ENCODE results near the gene MCRS1. TPM values are rescaled to one million over a fixed set of nuclear protein-coding genes. Genes with fewer than 3 reads are reported as not detected.
"Not testable (repeated sequence)": the region's sequence is repeated elsewhere in the genome, so short reads cannot be mapped to it uniquely, and the experiment has no call there.

The MCRS1 gene
- polyA plus RNA-seq (2012; ENCODE audit: low read depth, missing spikeins) = 42.1 TPM

- TF ChIP-seq SPI1 (IDR thresholded peaks at IDR 0.05; ENCODE audit: low read depth, low read length) = no peak
- TF ChIP-seq TAF1 (IDR thresholded peaks at IDR 0.05; ENCODE audit: low read depth, low read length) = peak; percentile 94
- no peak for TF ChIP-seq PAX5 (IDR thresholded peaks at IDR 0.05; ENCODE audit: insufficient read depth, low read length, severe bottlenecking)
- peak; percentile 98 for TF ChIP-seq POLR2AphosphoS5 (IDR thresholded peaks at IDR 0.05; ENCODE audit: low read depth, low read length)
- TF ChIP-seq POU2F2 (IDR thresholded peaks at IDR 0.05; ENCODE audit: low read depth, low read length) = peak; percentile 90; the same call in 1 of the 2 replicates
- TF ChIP-seq POLR2A (IDR thresholded peaks at IDR 0.05; ENCODE audit: low read depth, low read length) = peak; percentile 97
- DNase-seq (ENCODE audit: insufficient read length, low spot score) = peak; percentile 90
- FAIRE-seq = peak; percentile 95
Observed at GRCh38 chr12:49567611-49568441, at the start of gene MCRS1. TSS of gene MCRS1 (minus strand) at chr12:49568142. CDS start at chr12:49566731, 1,411 bp downstream.

- TF ChIP-seq POLR2AphosphoS5 (IDR thresholded peaks at IDR 0.05; ENCODE audit: low read depth, low read length) (no peak), TAF1 (IDR thresholded peaks at IDR 0.05; ENCODE audit: low read depth, low read length) (no peak), PAX5 (IDR thresholded peaks at IDR 0.05; ENCODE audit: insufficient read depth, low read length, severe bottlenecking) (no peak), POLR2A (IDR thresholded peaks at IDR 0.05; ENCODE audit: low read depth, low read length) (no peak), POU2F2 (IDR thresholded peaks at IDR 0.05; ENCODE audit: low read depth, low read length) (no peak), SPI1 (IDR thresholded peaks at IDR 0.05; ENCODE audit: low read depth, low read length) (no peak)
- no peak for DNase-seq (ENCODE audit: insufficient read length, low spot score)
- FAIRE-seq = no peak
Observed at GRCh38 chr12:49616533-49617219, 48.7 kb upstream of the MCRS1 start.

GRCh38 chr12:49615725-49616124 lies 47.8 kb upstream of the MCRS1 start:
- no peak for FAIRE-seq
- no peak for DNase-seq (ENCODE audit: insufficient read length, low spot score)
- TF ChIP-seq POLR2AphosphoS5 (IDR thresholded peaks at IDR 0.05; ENCODE audit: low read depth, low read length) (no peak), SPI1 (IDR thresholded peaks at IDR 0.05; ENCODE audit: low read depth, low read length) (no peak), POU2F2 (IDR thresholded peaks at IDR 0.05; ENCODE audit: low read depth, low read length) (no peak), TAF1 (IDR thresholded peaks at IDR 0.05; ENCODE audit: low read depth, low read length) (no peak), POLR2A (IDR thresholded peaks at IDR 0.05; ENCODE audit: low read depth, low read length) (no peak)

GRCh38 chr12:49612210-49612609 lies 44.3 kb upstream of the MCRS1 start:
- TF ChIP-seq PAX5 (IDR thresholded peaks at IDR 0.05; ENCODE audit: insufficient read depth, low read length, severe bottlenecking) = no peak
- TF ChIP-seq POU2F2 (IDR thresholded peaks at IDR 0.05; ENCODE audit: low read depth, low read length) = no peak
- no peak for TF ChIP-seq POLR2AphosphoS5 (IDR thresholded peaks at IDR 0.05; ENCODE audit: low read depth, low read length)
- no peak for TF ChIP-seq TAF1 (IDR thresholded peaks at IDR 0.05; ENCODE audit: low read depth, low read length)
- TF ChIP-seq POLR2A (IDR thresholded peaks at IDR 0.05; ENCODE audit: low read depth, low read length) = no peak
- TF ChIP-seq SPI1 (IDR thresholded peaks at IDR 0.05; ENCODE audit: low read depth, low read length) = no peak
- FAIRE-seq = no peak
- DNase-seq (ENCODE audit: insufficient read length, low spot score) = no peak

- DNase-seq (ENCODE audit: insufficient read length, low spot score); FAIRE-seq: not testable (repeated sequence)
Observed at GRCh38 chr12:49610785-49611184, 42.8 kb upstream of the MCRS1 start.

- TF ChIP-seq POLR2AphosphoS5 (IDR thresholded peaks at IDR 0.05; ENCODE audit: low read depth, low read length) (no peak), PAX5 (IDR thresholded peaks at IDR 0.05; ENCODE audit: insufficient read depth, low read length, severe bottlenecking) (no peak)
- FAIRE-seq (no peak), DNase-seq (ENCODE audit: insufficient read length, low spot score) (no peak)
Observed at GRCh38 chr12:49609875-49610154, 41.9 kb upstream of the MCRS1 start.

- FAIRE-seq = no peak
- no peak for DNase-seq (ENCODE audit: insufficient read length, low spot score)
- TF ChIP-seq PAX5 (IDR thresholded peaks at IDR 0.05; ENCODE audit: insufficient read depth, low read length, severe bottlenecking) = no peak
- TF ChIP-seq POLR2A (IDR thresholded peaks at IDR 0.05; ENCODE audit: low read depth, low read length) = no peak
- no peak for TF ChIP-seq TAF1 (IDR thresholded peaks at IDR 0.05; ENCODE audit: low read depth, low read length)
- TF ChIP-seq SPI1 (IDR thresholded peaks at IDR 0.05; ENCODE audit: low read depth, low read length) = no peak
- no peak for TF ChIP-seq POLR2AphosphoS5 (IDR thresholded peaks at IDR 0.05; ENCODE audit: low read depth, low read length)
- TF ChIP-seq POU2F2 (IDR thresholded peaks at IDR 0.05; ENCODE audit: low read depth, low read length) = no peak
Observed at GRCh38 chr12:49609059-49609874, 41.3 kb upstream of the MCRS1 start.

GRCh38 chr12:49605539-49605938 lies 37.6 kb upstream of the MCRS1 start, which contains the start of gene FAM186B:
TSS of gene FAM186B (minus strand) at chr12:49605639. CDS start at chr12:49605477, 162 bp downstream.
- not testable (repeated sequence) for FAIRE-seq; DNase-seq (ENCODE audit: insufficient read length, low spot score)

- FAIRE-seq (no peak), DNase-seq (ENCODE audit: insufficient read length, low spot score) (no peak)
- TF ChIP-seq POLR2AphosphoS5 (IDR thresholded peaks at IDR 0.05; ENCODE audit: low read depth, low read length) (no peak), POLR2A (IDR thresholded peaks at IDR 0.05; ENCODE audit: low read depth, low read length) (no peak), SPI1 (IDR thresholded peaks at IDR 0.05; ENCODE audit: low read depth, low read length) (no peak), PAX5 (IDR thresholded peaks at IDR 0.05; ENCODE audit: insufficient read depth, low read length, severe bottlenecking) (no peak), POU2F2 (IDR thresholded peaks at IDR 0.05; ENCODE audit: low read depth, low read length) (no peak), TAF1 (IDR thresholded peaks at IDR 0.05; ENCODE audit: low read depth, low read length) (no peak)
Observed at GRCh38 chr12:49604856-49605255, 36.9 kb upstream of the MCRS1 start.
